Keratinocyte (primary cell): ENCODE results near the gene PHYHIPL.

Experiments
- CTCF ChIP-seq, 3 experiments: IDR thresholded peaks in 1 of 3; conservative IDR thresholded peaks in 1 of 3; optimal IDR thresholded peaks in 1 of 3; 2 replicates in 2 of 3; 3 replicates in 1 of 3; pipeline versions ENCODE3 to v1.5.1; 2011; ENCODE audit warnings: low read length in 3 of 3, mild to moderate bottlenecking in 3 of 3, moderate library complexity in 2 of 3, control low read depth in 1 of 3, inconsistent platforms in 1 of 3; ENCODE audit not compliant: insufficient read depth in 2 of 3; ENCODE audit errors: extremely low read depth in 1 of 3
- EZH2 ChIP-seq: IDR thresholded peaks from one replicate; pipeline ENCODE4 v1.6.1; 2012; ENCODE audit warnings: inconsistent platforms, mild to moderate bottlenecking, low read length, moderate library complexity

- TF ChIP-seq CTCF (optimal IDR thresholded peaks at IDR 0.05 in 1 of 3, IDR thresholded peaks at IDR 0.05 in 1 of 3, conservative IDR thresholded peaks at IDR 0.05 in 1 of 3; ENCODE audit: extremely low read depth in 1 of 3, insufficient read depth in 2 of 3, low read length in 3 of 3) (no peak), EZH2 (no peak)
Measured at GRCh38 chr10:59138052-59138451, 38.4 kb upstream of the PHYHIPL start.
